H1 (cell line): ENCODE data around the gene PLXNA4. TPM values are rescaled to one million over a fixed set of nuclear protein-coding genes. Genes with fewer than 3 reads are reported as not detected.

ENCODE experiments used
- CTCF ChIA-PET: fragments of 300-600 bp; sonication (Branson Sonifier 250); formaldehyde crosslinking; loops from one replicate; lab custom pipeline; 2021; ENCODE audit not compliant: partially characterized antibody; lab: Charles Lee
- POLR2A ChIA-PET: fragments of 300-600 bp; sonication (Branson Sonifier 250); formaldehyde crosslinking; loops from one replicate; lab custom pipeline; 2021; ENCODE audit warnings: inconsistent platforms; ENCODE audit not compliant: partially characterized antibody; lab: Charles Lee
- DNase-seq, 2 experiments: peaks; one replicate each; pipeline versions ENCODE4 v3.0.0 to v3.0.0-alpha.2; 2010 to 2022; ENCODE audit warnings: low spot score in 2 of 2, low read depth in 1 of 2, mixed read lengths in 1 of 2
- FAIRE-seq: peaks from 2 replicates; lab custom pipeline; 2011; peaks lifted over from hg19 to GRCh38; lab: Jason Lieb, UNC
- H2AFZ ChIP-seq: 2 replicates; pipeline ENCODE4 v1.8.1; 2012; ENCODE audit warnings: low read length, inconsistent platforms
- H2AK5ac ChIP-seq: 2 replicates; pipeline ENCODE4 v1.6.1; 2013; ENCODE audit warnings: low read depth, low read length
- H2BK120ac ChIP-seq: replicated peaks from 2 replicates; pipeline ENCODE3; 2013; ENCODE audit warnings: low read depth, low read length, inconsistent platforms
- H2BK12ac ChIP-seq: 2 replicates; pipeline ENCODE4 v1.6.1; 2013; ENCODE audit warnings: low read depth, low read length
- H2BK15ac ChIP-seq: 2 replicates; pipeline ENCODE4 v1.6.1; 2013; ENCODE audit warnings: low read length
- H2BK20ac ChIP-seq: 2 replicates; pipeline ENCODE4 v1.6.1; 2013; ENCODE audit warnings: low read length
- H2BK5ac ChIP-seq: 2 replicates; pipeline ENCODE4 v1.6.1; 2013; ENCODE audit warnings: low read depth, low read length
- H3K14ac ChIP-seq: 2 replicates; pipeline ENCODE4 v1.6.1; 2013; ENCODE audit warnings: inconsistent platforms; ENCODE audit not compliant: insufficient read length
- H3K18ac ChIP-seq: 2 replicates; pipeline ENCODE4 v1.6.1; 2013; ENCODE audit warnings: low read length; ENCODE audit errors: extremely low read depth
- H3K23ac ChIP-seq: 2 replicates; pipeline ENCODE4 v1.6.1; 2013; ENCODE audit warnings: inconsistent platforms; ENCODE audit not compliant: insufficient read length
- H3K23me2 ChIP-seq: 2 replicates; pipeline ENCODE4 v1.6.1; 2013; ENCODE audit warnings: low read depth, low read length
- H3K27ac ChIP-seq: 2 replicates; pipeline ENCODE4 v1.6.1; 2011; ENCODE audit warnings: low read depth, low read length, inconsistent platforms
- H3K27me3 ChIP-seq, 4 experiments: replicated peaks in 1 of 4; 1 replicate in 1 of 4; 2 replicates in 3 of 4; pipeline versions ENCODE4 v1.6.1 to v1.8.1; 2011 to 2013; ENCODE audit warnings: low read length in 3 of 4, mild to moderate bottlenecking in 3 of 4, inconsistent platforms in 2 of 4, mixed read lengths in 2 of 4, moderate library complexity in 1 of 4; ENCODE audit not compliant: control insufficient read depth in 3 of 4, insufficient read depth in 3 of 4; ENCODE audit errors: extremely low read depth in 1 of 4
- H3K36me3 ChIP-seq, 4 experiments: 2 replicates each; pipeline versions ENCODE4 v1.6.1 to v1.8.1; 2011 to 2013; ENCODE audit warnings: mild to moderate bottlenecking in 4 of 4, low read length in 3 of 4, moderate library complexity in 2 of 4, control low read depth in 1 of 4, inconsistent platforms in 1 of 4; ENCODE audit not compliant: insufficient read depth in 4 of 4, control insufficient read depth in 2 of 4
- H3K4ac ChIP-seq: replicated peaks from 2 replicates; pipeline ENCODE3; 2013; ENCODE audit warnings: low read length, low read depth, mixed read lengths, inconsistent platforms; ENCODE audit not compliant: insufficient read length
- H3K4me1 ChIP-seq, 4 experiments: replicated peaks in 1 of 4; 1 replicate in 1 of 4; 2 replicates in 3 of 4; pipeline versions ENCODE4 v1.6.1 to v1.8.1; 2011 to 2013; ENCODE audit warnings: low read length in 3 of 4, inconsistent platforms in 2 of 4, mixed read lengths in 1 of 4; ENCODE audit not compliant: insufficient read depth in 4 of 4, control insufficient read depth in 3 of 4
- H3K4me2 ChIP-seq, 2 experiments: 2 replicates each; pipeline versions ENCODE4 v1.6.1 to v1.8.1; 2011 to 2013; ENCODE audit warnings: low read depth in 2 of 2, low read length in 2 of 2, control low read depth in 1 of 2, inconsistent platforms in 1 of 2, mild to moderate bottlenecking in 1 of 2; ENCODE audit not compliant: insufficient read depth in 1 of 2
- H3K4me3 ChIP-seq, 4 experiments: fragments of 200-600, 300-600 bp in 1 of 4; sonication (generic), shearing (Covaris generic), sonication (Bioruptor Twin) in 1 of 4; 2 replicates each; pipeline versions ENCODE4 v1.5.1 to v1.8.1; 2011 to 2016; ENCODE audit warnings: low read length in 4 of 4, low read depth in 3 of 4, control low read depth in 2 of 4, inconsistent platforms in 2 of 4, mild to moderate bottlenecking in 2 of 4, mixed read lengths in 1 of 4, moderate library complexity in 1 of 4; ENCODE audit not compliant: insufficient read depth in 2 of 4; ENCODE audit errors: extremely low read depth in 1 of 4
- H3K56ac ChIP-seq: replicated peaks from 2 replicates; pipeline ENCODE3; 2013; ENCODE audit warnings: low read depth, mild to moderate bottlenecking, mixed read lengths, low read length, inconsistent platforms; ENCODE audit not compliant: insufficient read length
- H3K79me1 ChIP-seq: 2 replicates; pipeline ENCODE4 v1.6.1; 2013; ENCODE audit warnings: low read depth, low read length, control low read depth
- H3K79me2 ChIP-seq, 2 experiments: 2 replicates each; pipeline versions ENCODE4 v1.6.1 to v1.8.1; 2012 to 2013; ENCODE audit warnings: low read length in 2 of 2, mild to moderate bottlenecking in 2 of 2, inconsistent platforms in 1 of 2; ENCODE audit not compliant: insufficient read depth in 2 of 2, control insufficient read depth in 1 of 2
- H3K9ac ChIP-seq, 4 experiments: replicated peaks in 1 of 4; 1 replicate in 1 of 4; 2 replicates in 3 of 4; pipeline versions ENCODE4 v1.6.1 to v1.8.1; 2011 to 2013; ENCODE audit warnings: low read depth in 3 of 4, low read length in 3 of 4, control low read depth in 2 of 4, mild to moderate bottlenecking in 2 of 4, moderate library complexity in 2 of 4, inconsistent platforms in 1 of 4; ENCODE audit errors: extremely low read depth in 1 of 4
- H3K9me3 ChIP-seq, 2 experiments: 2 replicates each; pipeline versions ENCODE4 v1.6.1 to v1.8.1; 2012 to 2013; ENCODE audit warnings: mild to moderate bottlenecking in 2 of 2, moderate library complexity in 2 of 2, control low read depth in 1 of 2, inconsistent platforms in 1 of 2, low read depth in 1 of 2, low read length in 1 of 2, mixed read lengths in 1 of 2; ENCODE audit not compliant: insufficient read depth in 2 of 2
- H4K20me1 ChIP-seq, 2 experiments: replicated peaks in 1 of 2; 2 replicates each; pipeline versions ENCODE3 to v1.8.1; 2011 to 2013; ENCODE audit warnings: inconsistent platforms in 2 of 2, low read length in 2 of 2, mild to moderate bottlenecking in 1 of 2; ENCODE audit not compliant: insufficient read depth in 2 of 2, control insufficient read depth in 1 of 2
- H4K5ac ChIP-seq: 2 replicates; pipeline ENCODE4 v1.6.1; 2013; ENCODE audit warnings: low read length, low read depth, mixed read lengths, inconsistent platforms; ENCODE audit not compliant: insufficient read length
- H4K8ac ChIP-seq: 2 replicates; pipeline ENCODE4 v1.8.0; 2013; ENCODE audit warnings: mild to moderate bottlenecking, moderate library complexity, low read length, inconsistent platforms; ENCODE audit not compliant: insufficient read depth; ENCODE audit errors: extremely low read depth
- H4K91ac ChIP-seq: replicated peaks from 2 replicates; pipeline ENCODE3; 2013; ENCODE audit warnings: low read length, mixed read lengths, inconsistent platforms; ENCODE audit not compliant: insufficient read length
- WGBS, 2 experiments: shearing (Covaris generic) in 1 of 2; methylation state at CpG; one replicate each; pipeline versions ENCODE4 v1.1.6 to v1.1.7; 2013 to 2015; ENCODE audit warnings: low lambda C conversion rate in 2 of 2, mixed read lengths in 2 of 2, inconsistent platforms in 1 of 2, low coverage in 1 of 2, missing lambda C conversion rate in 1 of 2; ENCODE audit not compliant: insufficient replicate concordance in 2 of 2, insufficient coverage in 1 of 2, insufficient read length in 1 of 2; ENCODE audit errors: extremely low coverage in 1 of 2, missing lambda C conversion rate in 1 of 2; 5-methylcytosine and 5-hydroxymethylcytosine counted together
- polyA plus RNA-seq, 7 experiments: library from polyadenylated mRNA; depleted of rRNA in 3 of 7; stranded (reverse) in 5 of 7; unstranded in 2 of 7; fragments of >200 nt in 5 of 7; fragments of 200-250 nt in 2 of 7; gene quantifications; 1 replicate in 5 of 7; 2 replicates in 1 of 7; 4 replicates in 1 of 7; pipeline versions ENCODE4 v1.2.1 to v1.2.3, GENCODE V29; 2011 to 2013; ENCODE audit warnings: missing spikeins in 2 of 7, mixed read lengths in 2 of 7
- total RNA-seq: library from RNA; stranded (reverse); fragmentation: NEBNext Ultra II Directional; extraction: Animal tissue kit (Norgen Biotek cat#: 25700); gene quantifications from 2 replicates; pipeline ENCODE4 v1.2.1, GENCODE V29; 2021

Gene PLXNA4
- total and polyA plus RNA-seq, 2 of the 8 experiments (the other 6 are each of a cell fraction or from before 2014, with no cell fraction given) = 0.76 to 0.79 TPM

- H3K79me2 ChIP-seq = no peaks in the 10 kb centered on the region
- no peak overlapping the region for H3K23ac ChIP-seq
- no peak overlapping the region for H4K5ac ChIP-seq
- H2BK20ac ChIP-seq = no peak overlapping the region
- H2BK12ac ChIP-seq = no peak overlapping the region
- no peaks in the 10 kb centered on the region for H3K27me3 ChIP-seq
- ChIA-PET POLR2A (no interaction called here), CTCF (interaction anchor here (0.7 to 1.3 kb wide), 3 partner anchors 13 to 94 kb away, joined by 3 to 7 read pairs (median 5); no protein-coding TSS in a partner anchor)
- no peak overlapping the region for H3K4ac ChIP-seq
- H3K79me1 ChIP-seq = no peaks in the 10 kb centered on the region
- H3K4me3 ChIP-seq = no peak overlapping the region
- peaks cover 0 to 2% (median under 1%) of the 10 kb centered on the region in 4 experiments; a peak in 2 of 7 replicates for H3K4me1 ChIP-seq
- H2BK120ac ChIP-seq = no peak overlapping the region
- H4K20me1 ChIP-seq = no peaks in the 10 kb centered on the region
- FAIRE-seq (no peak), DNase-seq (no peak)
- H4K91ac ChIP-seq = no peak overlapping the region
- no peak overlapping the region for H2BK15ac ChIP-seq
- H3K18ac ChIP-seq = no peak overlapping the region
- H3K4me2 ChIP-seq = no peak overlapping the region
- no peak overlapping the region for H4K8ac ChIP-seq
- no peak overlapping the region for H3K27ac ChIP-seq
- 86% methylated on average over 5 of the region's 5 CpGs; no CpG with 5 or more reads in 1 of the 2 experiments for WGBS, 2 experiments
- H3K9ac ChIP-seq = no peak overlapping the region
- H3K23me2 ChIP-seq = no peaks in the 10 kb centered on the region
- no peak overlapping the region for H2AFZ ChIP-seq
- no peak overlapping the region for H3K56ac ChIP-seq
- no peak overlapping the region for H2AK5ac ChIP-seq
- H3K9me3 ChIP-seq = no peaks in the 10 kb centered on the region
- no peak overlapping the region for H2BK5ac ChIP-seq
- no peaks in the 10 kb centered on the region for H3K36me3 ChIP-seq
- H3K14ac ChIP-seq = no peak overlapping the region
These were observed 163.8 kb downstream of the PLXNA4 start for GRCh38 chr7:132412435-132412834.
